SK-N-SH treated with all-trans-retinoic acid at 6 μM for 48 hours (cell line): ENCODE results near the gene PIAS3.

Experiments used
- ATAC-seq: fragments of 200-7000 bp; cut with Tn5 transposase; 3 replicates; pipeline ENCODE4 v1.9.1; 2020; ENCODE audit warnings: mild to moderate bottlenecking, moderate library complexity
- ARNTL ChIP-seq: fragments of 450-650 bp; formaldehyde crosslinking; IDR thresholded peaks from 2 replicates; pipeline ENCODE4 v1.5.0; 2020; ENCODE audit warnings: low read depth, mild to moderate bottlenecking, moderate library complexity, borderline replicate concordance
- BACH2 ChIP-seq: fragments of 250-450 bp; sonication (Bioruptor Pico); IDR thresholded peaks from 2 replicates; pipeline ENCODE4 v1.9.0; 2021; ENCODE audit warnings: mild to moderate bottlenecking, borderline replicate concordance
- CREB5 ChIP-seq: fragments of 250-450 bp; sonication (Bioruptor Pico); IDR thresholded peaks from 2 replicates; pipeline ENCODE4 v1.5.1; 2020; ENCODE audit warnings: low read depth, mild to moderate bottlenecking, moderate library complexity
- CSDC2 ChIP-seq: fragments of 250-450 bp; sonication (Bioruptor Pico); IDR thresholded peaks from 2 replicates; pipeline ENCODE4 v1.5.0; 2020; ENCODE audit warnings: mild to moderate bottlenecking, moderate library complexity
- CSRNP3 ChIP-seq: fragments of 250-450 bp; sonication (Bioruptor Pico); IDR thresholded peaks from 2 replicates; pipeline ENCODE4 v1.5.1; 2021; ENCODE audit warnings: mild to moderate bottlenecking, moderate library complexity
- ESRRG ChIP-seq: fragments of 250-450 bp; sonication (Bioruptor Pico); IDR thresholded peaks from 2 replicates; pipeline ENCODE4 v1.6.1; 2021; ENCODE audit warnings: mild to moderate bottlenecking
- GLIS3 ChIP-seq: fragments of 250-450 bp; sonication (Bioruptor Pico); IDR thresholded peaks from 2 replicates; pipeline ENCODE4 v1.5.0; 2020; ENCODE audit warnings: mild to moderate bottlenecking, moderate library complexity
- ISL1 ChIP-seq: fragments of 250-450 bp; sonication (Bioruptor Pico); IDR thresholded peaks from 2 replicates; pipeline ENCODE4 v2.1.2; 2022; ENCODE audit warnings: mild to moderate bottlenecking, moderate library complexity
- POU6F1 ChIP-seq: fragments of 250-450 bp; sonication (Bioruptor Pico); IDR thresholded peaks from 2 replicates; pipeline ENCODE4 v1.8.0; 2021; ENCODE audit warnings: low read depth, mild to moderate bottlenecking, moderate library complexity, borderline replicate concordance
- PPARA ChIP-seq: fragments of 250-450 bp; sonication (Bioruptor Pico); IDR thresholded peaks from 2 replicates; pipeline ENCODE4 v1.5.0; 2020; ENCODE audit warnings: mild to moderate bottlenecking, borderline replicate concordance
- RARB ChIP-seq: fragments of 250-450 bp; sonication (Bioruptor Pico); IDR thresholded peaks from 2 replicates; pipeline ENCODE4 v1.8.0; 2021; ENCODE audit warnings: mild to moderate bottlenecking, moderate library complexity
- SNAI2 ChIP-seq: fragments of 250-450 bp; sonication (Bioruptor Pico); IDR thresholded peaks from 2 replicates; pipeline ENCODE4 v1.5.0; 2020; ENCODE audit warnings: mild to moderate bottlenecking, moderate library complexity
- TCF4 ChIP-seq: fragments of 250-450 bp; sonication (Bioruptor Pico); IDR thresholded peaks from 2 replicates; pipeline ENCODE4 v1.8.0; 2021; ENCODE audit warnings: mild to moderate bottlenecking, moderate library complexity, borderline replicate concordance
- TOX ChIP-seq: fragments of 250-450 bp; sonication (Bioruptor Pico); IDR thresholded peaks from 2 replicates; pipeline ENCODE4 v1.8.0; 2021; ENCODE audit warnings: mild to moderate bottlenecking, moderate library complexity, borderline replicate concordance
- ZC3H10 ChIP-seq: fragments of 250-450 bp; sonication (Bioruptor Pico); IDR thresholded peaks from 2 replicates; pipeline ENCODE4 v1.5.1; 2021; ENCODE audit warnings: mild to moderate bottlenecking, moderate library complexity
- ZFP3 ChIP-seq: fragments of 250-450 bp; sonication (Bioruptor Pico); IDR thresholded peaks from 2 replicates; pipeline ENCODE4 v1.5.0; 2020; ENCODE audit warnings: mild to moderate bottlenecking, moderate library complexity
- ZFP30 ChIP-seq: fragments of 450-650 bp; formaldehyde crosslinking; IDR thresholded peaks from 2 replicates; pipeline ENCODE4 v1.5.0; 2022; ENCODE audit warnings: mild to moderate bottlenecking, moderate library complexity
- ZNF565 ChIP-seq: fragments of 450-650 bp; formaldehyde crosslinking; conservative IDR thresholded peaks from 2 replicates; pipeline ENCODE4 v1.5.0; 2020; ENCODE audit warnings: low read depth, mild to moderate bottlenecking, moderate library complexity
- ZNF70 ChIP-seq: fragments of 450-650 bp; formaldehyde crosslinking; IDR thresholded peaks from 2 replicates; pipeline ENCODE4 v1.5.0; 2020; ENCODE audit warnings: mild to moderate bottlenecking, moderate library complexity
- ZNF8 ChIP-seq: fragments of 450-650 bp; formaldehyde crosslinking; IDR thresholded peaks from 2 replicates; pipeline ENCODE4 v1.5.0; 2020; ENCODE audit warnings: mild to moderate bottlenecking, moderate library complexity
- TF ChIP-seq, protein P1 (sequence below): fragments of 250-450 bp; sonication (Bioruptor Pico); IDR thresholded peaks from 2 replicates; pipeline ENCODE4 v1.8.0; 2020; ENCODE audit warnings: mild to moderate bottlenecking, moderate library complexity, borderline replicate concordance
- TF ChIP-seq, protein P2 (sequence below): fragments of 250-450 bp; sonication (Bioruptor Pico); IDR thresholded peaks from 2 replicates; pipeline ENCODE4 v1.5.0; 2020; ENCODE audit warnings: mild to moderate bottlenecking, moderate library complexity

PIAS3 gene

GRCh38 chr1:145877923-145878486 lies 19.1 kb upstream of the PIAS3 start:
- TF ChIP-seq ARNTL (CRISPR knock-in tag): no peak
- TF ChIP-seq ZC3H10 (CRISPR knock-in tag): no peak
- ATAC-seq: peak; percentile 41

- ATAC-seq: no peak
These were observed 15.8 kb upstream of the PIAS3 start for GRCh38 chr1:145874646-145875045.

GRCh38 chr1:145871994-145872924 lies 13.4 kb upstream of the PIAS3 start:
- TF ChIP-seq CSDC2 (CRISPR knock-in tag): no peak
- ATAC-seq: no peak; the same call in 2 of the 3 replicates

More at GRCh38 chr1:145874646-145875045, 15.8 kb upstream of the PIAS3 start:
- TF ChIP-seq POU6F1: no peak
- TF ChIP-seq ZNF8 (CRISPR knock-in tag): no peak
- TF ChIP-seq ISL1 (CRISPR knock-in tag): no peak
- no peak for TF ChIP-seq ZFP3 (CRISPR knock-in tag)
- TF ChIP-seq GLIS3 (CRISPR knock-in tag): no peak
- TF ChIP-seq ZC3H10 (CRISPR knock-in tag): no peak
- TF ChIP-seq ARNTL (CRISPR knock-in tag): no peak
- TF ChIP-seq ZFP30: no peak
- no peak for TF ChIP-seq CREB5 (CRISPR knock-in tag)
- TF ChIP-seq PPARA: no peak
- no peak for TF ChIP-seq ZNF565
- TF ChIP-seq CSRNP3 (CRISPR knock-in tag): no peak
- no peak for TF ChIP-seq TCF4
- TF ChIP-seq RARB: no peak
- no peak for TF ChIP-seq SNAI2
- TF ChIP-seq TOX (CRISPR knock-in tag): no peak
- TF ChIP-seq ZNF70: no peak
- TF ChIP-seq BACH2 (CRISPR knock-in tag): no peak
- TF ChIP-seq, protein P1, sequence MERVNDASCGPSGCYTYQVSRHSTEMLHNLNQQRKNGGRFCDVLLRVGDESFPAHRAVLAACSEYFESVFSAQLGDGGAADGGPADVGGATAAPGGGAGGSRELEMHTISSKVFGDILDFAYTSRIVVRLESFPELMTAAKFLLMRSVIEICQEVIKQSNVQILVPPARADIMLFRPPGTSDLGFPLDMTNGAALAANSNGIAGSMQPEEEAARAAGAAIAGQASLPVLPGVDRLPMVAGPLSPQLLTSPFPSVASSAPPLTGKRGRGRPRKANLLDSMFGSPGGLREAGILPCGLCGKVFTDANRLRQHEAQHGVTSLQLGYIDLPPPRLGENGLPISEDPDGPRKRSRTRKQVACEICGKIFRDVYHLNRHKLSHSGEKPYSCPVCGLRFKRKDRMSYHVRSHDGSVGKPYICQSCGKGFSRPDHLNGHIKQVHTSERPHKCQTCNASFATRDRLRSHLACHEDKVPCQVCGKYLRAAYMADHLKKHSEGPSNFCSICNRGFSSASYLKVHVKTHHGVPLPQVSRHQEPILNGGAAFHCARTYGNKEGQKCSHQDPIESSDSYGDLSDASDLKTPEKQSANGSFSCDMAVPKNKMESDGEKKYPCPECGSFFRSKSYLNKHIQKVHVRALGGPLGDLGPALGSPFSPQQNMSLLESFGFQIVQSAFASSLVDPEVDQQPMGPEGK (CRISPR knock-in tag): no peak
- TF ChIP-seq ESRRG (CRISPR knock-in tag): no peak

GRCh38 chr1:145868232-145868631 lies 9.4 kb upstream of the PIAS3 start:
- no peak for ATAC-seq
- TF ChIP-seq RARB (no peak), ZC3H10 (CRISPR knock-in tag) (no peak), POU6F1 (no peak), ZFP30 (no peak), ZNF70 (no peak), GLIS3 (CRISPR knock-in tag) (no peak), ISL1 (CRISPR knock-in tag) (no peak), BACH2 (CRISPR knock-in tag) (no peak), SNAI2 (no peak)
- TF ChIP-seq, protein P1 (CRISPR knock-in tag): no peak
- TF ChIP-seq, protein P2, sequence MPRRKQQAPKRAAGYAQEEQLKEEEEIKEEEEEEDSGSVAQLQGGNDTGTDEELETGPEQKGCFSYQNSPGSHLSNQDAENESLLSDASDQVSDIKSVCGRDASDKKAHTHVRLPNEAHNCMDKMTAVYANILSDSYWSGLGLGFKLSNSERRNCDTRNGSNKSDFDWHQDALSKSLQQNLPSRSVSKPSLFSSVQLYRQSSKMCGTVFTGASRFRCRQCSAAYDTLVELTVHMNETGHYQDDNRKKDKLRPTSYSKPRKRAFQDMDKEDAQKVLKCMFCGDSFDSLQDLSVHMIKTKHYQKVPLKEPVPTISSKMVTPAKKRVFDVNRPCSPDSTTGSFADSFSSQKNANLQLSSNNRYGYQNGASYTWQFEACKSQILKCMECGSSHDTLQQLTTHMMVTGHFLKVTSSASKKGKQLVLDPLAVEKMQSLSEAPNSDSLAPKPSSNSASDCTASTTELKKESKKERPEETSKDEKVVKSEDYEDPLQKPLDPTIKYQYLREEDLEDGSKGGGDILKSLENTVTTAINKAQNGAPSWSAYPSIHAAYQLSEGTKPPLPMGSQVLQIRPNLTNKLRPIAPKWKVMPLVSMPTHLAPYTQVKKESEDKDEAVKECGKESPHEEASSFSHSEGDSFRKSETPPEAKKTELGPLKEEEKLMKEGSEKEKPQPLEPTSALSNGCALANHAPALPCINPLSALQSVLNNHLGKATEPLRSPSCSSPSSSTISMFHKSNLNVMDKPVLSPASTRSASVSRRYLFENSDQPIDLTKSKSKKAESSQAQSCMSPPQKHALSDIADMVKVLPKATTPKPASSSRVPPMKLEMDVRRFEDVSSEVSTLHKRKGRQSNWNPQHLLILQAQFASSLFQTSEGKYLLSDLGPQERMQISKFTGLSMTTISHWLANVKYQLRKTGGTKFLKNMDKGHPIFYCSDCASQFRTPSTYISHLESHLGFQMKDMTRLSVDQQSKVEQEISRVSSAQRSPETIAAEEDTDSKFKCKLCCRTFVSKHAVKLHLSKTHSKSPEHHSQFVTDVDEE (CRISPR knock-in tag): no peak
